MCF 10A (cell line): ENCODE measurements around the gene STAT5A. TPM values are rescaled to one million over a fixed set of nuclear protein-coding genes. Genes with fewer than 3 reads are reported as not detected.
"Not testable (repeated sequence)": the region's sequence is repeated elsewhere in the genome, so short reads cannot be mapped to it uniquely, and the experiment has no call there.

Source experiments
- BruUV-seq: library from RNA; stranded (reverse); fragments of 400-500 nt; replicated peaks from 2 replicates; lab custom pipeline; 2021; lab: Mats Ljungman, UMichigan
- CTCF ChIA-PET: fragments of 300-600 bp; sonication (Branson Sonifier 250); formaldehyde crosslinking; extraction: SDS; loops from one replicate; lab custom pipeline; 2021; ENCODE audit warnings: antibody characterized with exemption, inconsistent platforms; lab: Yijun Ruan, JAX
- POLR2A ChIA-PET: fragments of 300-600, 350-650 bp; sonication (Branson Sonifier 250); formaldehyde crosslinking; extraction: SDS; loops from one replicate; lab custom pipeline; 2020; ENCODE audit warnings: antibody characterized with exemption, inconsistent platforms; lab: Yijun Ruan, JAX
- DNase-seq: peaks from one replicate; pipeline ENCODE4 v3.0.0-alpha.2; 2018; ENCODE audit not compliant: unreplicated experiment
- H3K27ac Mint-ChIP-seq: one replicate; pipeline ENCODE4 v1.8.0; 2022; ENCODE audit warnings: mild to moderate bottlenecking, low read depth, mixed read lengths; ENCODE audit not compliant: unreplicated experiment
- H3K27me3 Mint-ChIP-seq: one replicate; pipeline ENCODE4 v1.8.0; 2022; ENCODE audit warnings: mixed read lengths; ENCODE audit not compliant: insufficient read depth, unreplicated experiment
- H3K36me3 Mint-ChIP-seq: one replicate; pipeline ENCODE4 v1.8.0; 2022; ENCODE audit warnings: mild to moderate bottlenecking, moderate library complexity, mixed read lengths; ENCODE audit not compliant: insufficient read depth, unreplicated experiment
- H3K4me1 Mint-ChIP-seq: one replicate; pipeline ENCODE4 v1.8.0; 2022; ENCODE audit warnings: mixed read lengths; ENCODE audit not compliant: insufficient read depth, unreplicated experiment
- H3K4me3 Mint-ChIP-seq: one replicate; pipeline ENCODE4 v1.8.0; 2022; ENCODE audit warnings: mild to moderate bottlenecking, moderate library complexity, mixed read lengths; ENCODE audit not compliant: unreplicated experiment
- H3K9me3 Mint-ChIP-seq: one replicate; pipeline ENCODE4 v1.8.0; 2022; ENCODE audit warnings: mixed read lengths; ENCODE audit not compliant: unreplicated experiment
- intact Hi-C: fragments of 100-400 bp; cut with micrococcal nuclease; formaldehyde crosslinking; loops from 2 replicates; pipeline ENCODE4 v1.14.1; 2022
- total RNA-seq: library from RNA; stranded (reverse); gene quantifications from 2 replicates; pipeline ENCODE4 v1.2.3, GENCODE V29; 2022
- TF ChIP-seq, protein P1 (sequence below): fragments of 200-600 bp; IDR thresholded peaks from one replicate; pipeline ENCODE4 v1.8.0; 2022; ENCODE audit warnings: antibody characterized with exemption, mild to moderate bottlenecking; ENCODE audit not compliant: unreplicated experiment

Gene STAT5A
- total RNA-seq, 1 experiment from 2014 or later = 1.0 TPM

DNA sequence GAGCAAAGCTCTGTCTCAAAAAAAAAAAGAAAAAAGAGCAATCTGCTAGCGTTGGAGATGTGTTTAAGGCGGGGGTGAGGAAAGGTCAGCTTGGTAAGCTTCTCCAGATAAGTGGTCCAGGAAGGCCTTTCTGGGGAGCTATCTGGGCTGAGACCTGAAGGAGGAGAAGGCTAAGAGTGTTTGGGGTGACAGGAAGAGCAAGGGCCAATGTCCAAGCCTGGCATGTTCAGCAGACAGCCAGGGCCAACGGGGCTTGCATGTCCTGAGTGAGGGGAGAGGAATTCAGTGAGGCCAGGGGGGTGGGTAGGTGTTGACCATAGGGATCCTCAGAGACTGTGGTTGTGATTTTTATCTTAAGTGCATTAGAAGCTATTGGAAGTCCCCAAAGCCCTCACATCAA lies 15.4 kb downstream of the STAT5A start:
- H3K27ac Mint-ChIP-seq = no peak overlapping the region
- no TSS peak for BruUV-seq
- ChIA-PET POLR2A (no interaction called here), CTCF (interaction anchor here (0.5 to 0.7 kb wide), 2 partner anchors 163 to 529 kb away, joined by 3 to 4 read pairs; partner anchors contain the start of gene PSME3)
- H3K4me1 Mint-ChIP-seq = no peaks in the 10 kb centered on the region
- no peak overlapping the region for H3K4me3 Mint-ChIP-seq
- no peaks in the 10 kb centered on the region for H3K9me3 Mint-ChIP-seq
- H3K27me3 Mint-ChIP-seq = peaks cover 10% of the 10 kb centered on the region
- no peak for DNase-seq
- H3K36me3 Mint-ChIP-seq = peaks cover 4% of the 10 kb centered on the region
- intact Hi-C loops = no loop called here
- TF ChIP-seq, protein P1, sequence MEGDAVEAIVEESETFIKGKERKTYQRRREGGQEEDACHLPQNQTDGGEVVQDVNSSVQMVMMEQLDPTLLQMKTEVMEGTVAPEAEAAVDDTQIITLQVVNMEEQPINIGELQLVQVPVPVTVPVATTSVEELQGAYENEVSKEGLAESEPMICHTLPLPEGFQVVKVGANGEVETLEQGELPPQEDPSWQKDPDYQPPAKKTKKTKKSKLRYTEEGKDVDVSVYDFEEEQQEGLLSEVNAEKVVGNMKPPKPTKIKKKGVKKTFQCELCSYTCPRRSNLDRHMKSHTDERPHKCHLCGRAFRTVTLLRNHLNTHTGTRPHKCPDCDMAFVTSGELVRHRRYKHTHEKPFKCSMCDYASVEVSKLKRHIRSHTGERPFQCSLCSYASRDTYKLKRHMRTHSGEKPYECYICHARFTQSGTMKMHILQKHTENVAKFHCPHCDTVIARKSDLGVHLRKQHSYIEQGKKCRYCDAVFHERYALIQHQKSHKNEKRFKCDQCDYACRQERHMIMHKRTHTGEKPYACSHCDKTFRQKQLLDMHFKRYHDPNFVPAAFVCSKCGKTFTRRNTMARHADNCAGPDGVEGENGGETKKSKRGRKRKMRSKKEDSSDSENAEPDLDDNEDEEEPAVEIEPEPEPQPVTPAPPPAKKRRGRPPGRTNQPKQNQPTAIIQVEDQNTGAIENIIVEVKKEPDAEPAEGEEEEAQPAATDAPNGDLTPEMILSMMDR = no peak

DNA sequence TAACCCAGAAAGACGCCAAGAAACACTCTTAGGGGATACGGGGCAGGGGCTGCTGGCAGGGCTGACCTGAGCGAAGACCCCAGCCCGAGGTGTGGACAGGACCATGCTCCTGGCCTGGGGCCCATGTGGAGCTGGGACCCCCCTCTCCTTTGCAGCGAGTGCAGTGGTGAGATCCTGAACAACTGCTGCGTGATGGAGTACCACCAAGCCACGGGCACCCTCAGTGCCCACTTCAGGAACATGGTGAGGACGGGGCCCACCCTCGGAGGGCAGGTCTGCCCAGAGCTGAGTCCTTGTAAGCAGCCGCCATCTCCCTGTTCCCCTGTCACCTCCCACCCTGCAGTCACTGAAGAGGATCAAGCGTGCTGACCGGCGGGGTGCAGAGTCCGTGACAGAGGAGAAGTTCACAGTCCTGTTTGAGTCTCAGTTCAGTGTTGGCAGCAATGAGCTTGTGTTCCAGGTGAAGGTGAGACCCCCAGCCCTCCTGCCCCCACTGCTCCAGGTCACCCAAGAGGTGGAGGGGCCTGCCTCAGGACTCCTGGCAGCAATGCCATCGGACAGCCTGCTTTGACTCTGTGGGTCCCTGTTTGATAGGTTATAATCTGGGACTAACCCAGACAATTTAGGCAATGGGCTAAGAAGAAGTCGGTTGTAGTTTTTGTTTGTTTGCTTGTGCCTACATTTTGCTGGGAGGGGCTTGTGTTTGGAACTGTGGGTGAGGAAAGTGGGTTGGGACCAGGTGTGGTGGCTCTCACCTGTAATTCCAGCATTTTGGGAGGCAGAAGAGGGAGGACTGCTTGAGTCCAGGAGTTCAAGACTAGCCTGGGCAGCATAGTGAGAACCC lies 16.1 kb downstream of the STAT5A start:
- no peak overlapping the region for H3K4me3 Mint-ChIP-seq
- H3K36me3 Mint-ChIP-seq = peaks cover 4% of the 10 kb centered on the region
- peaks cover 10% of the 10 kb centered on the region for H3K27me3 Mint-ChIP-seq
- BruUV-seq = no TSS peak
- no peak for DNase-seq
- intact Hi-C loops = no loop called here
- POLR2A ChIA-PET = no interaction called here
- H3K27ac Mint-ChIP-seq = no peak overlapping the region
- TF ChIP-seq, protein P1 = no peak
- no peaks in the 10 kb centered on the region for H3K4me1 Mint-ChIP-seq
- H3K9me3 Mint-ChIP-seq = no peaks in the 10 kb centered on the region
- CTCF ChIA-PET = interaction anchor here (0.5 kb wide), 1 partner anchor 529 kb away, joined by 3 read pairs; the partner anchor contains the start of gene PSME3

DNA sequence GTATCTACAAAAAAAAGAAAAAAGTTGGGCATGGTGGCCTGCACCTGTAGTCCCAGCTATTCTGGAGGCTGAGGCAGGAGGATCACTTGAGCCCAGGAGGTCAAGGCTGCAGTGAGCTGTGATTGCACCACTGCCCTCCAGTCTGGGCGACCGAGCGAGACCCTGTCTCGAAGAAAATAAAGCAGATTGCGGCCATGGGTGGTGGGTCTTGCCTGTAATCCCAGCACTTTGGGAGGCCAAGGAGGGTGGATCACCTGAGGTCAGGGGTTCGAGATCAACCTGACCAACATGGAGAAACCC lies 16.7 kb downstream of the STAT5A start:
- DNase-seq, H3K4me1 Mint-ChIP-seq, H3K9me3 Mint-ChIP-seq, intact Hi-C loops, H3K4me3 Mint-ChIP-seq, H3K27ac Mint-ChIP-seq, H3K36me3 Mint-ChIP-seq, POLR2A ChIA-PET, BruUV-seq, CTCF ChIA-PET: not testable (repeated sequence)
- peaks cover 10% of the 10 kb centered on the region for H3K27me3 Mint-ChIP-seq

DNA sequence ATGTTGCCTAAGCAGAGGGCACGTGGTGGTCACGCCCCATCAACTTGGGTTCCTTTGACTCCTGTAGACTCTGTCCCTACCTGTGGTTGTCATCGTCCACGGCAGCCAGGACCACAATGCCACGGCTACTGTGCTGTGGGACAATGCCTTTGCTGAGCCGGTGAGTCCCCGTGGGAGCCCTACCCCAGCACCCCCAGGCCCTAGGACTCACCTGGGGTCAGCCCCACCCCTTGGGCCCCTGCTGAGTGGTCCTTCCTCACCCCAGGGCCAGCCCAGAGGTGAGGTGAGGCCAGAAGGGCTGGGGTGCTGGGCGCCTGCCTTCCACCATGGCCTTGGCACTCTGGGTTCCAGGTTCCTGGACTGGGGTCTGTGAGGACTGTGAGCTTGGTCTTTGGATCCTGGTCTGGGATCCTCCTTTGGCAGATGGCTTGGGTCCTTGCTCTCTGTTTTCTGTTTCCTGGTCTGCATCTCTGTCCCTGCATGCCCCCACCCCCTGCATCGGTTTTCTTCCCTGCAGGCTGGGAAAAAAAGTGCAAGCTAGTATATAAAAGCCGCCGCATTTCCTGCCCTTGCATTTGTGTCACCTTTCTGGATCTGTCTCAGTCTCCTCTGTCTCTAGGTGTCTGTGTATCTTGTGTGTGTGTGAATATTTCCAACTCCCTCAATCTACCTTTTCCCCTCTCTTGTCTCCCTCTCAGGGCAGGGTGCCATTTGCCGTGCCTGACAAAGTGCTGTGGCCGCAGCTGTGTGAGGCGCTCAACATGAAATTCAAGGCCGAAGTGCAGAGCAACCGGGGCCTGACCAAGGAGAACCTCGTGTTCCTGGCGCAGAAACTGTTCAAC lies 17.5 kb downstream of the STAT5A start:
- intact Hi-C loops = no loop called here
- BruUV-seq = no TSS peak
- Mint-ChIP-seq H3K4me3 (no peak overlapping the region), H3K36me3 (peaks cover 17% of the 10 kb centered on the region), H3K9me3 (no peaks in the 10 kb centered on the region), H3K27me3 (peaks cover 10% of the 10 kb centered on the region), H3K27ac (no peak overlapping the region), H3K4me1 (no peaks in the 10 kb centered on the region)
- CTCF ChIA-PET = interaction anchor here (0.8 kb wide), 1 partner anchor 82 kb away, joined by 3 read pairs; no protein-coding TSS in a partner anchor
- TF ChIP-seq, protein P1 = no peak
- DNase-seq = no peak
- POLR2A ChIA-PET = no interaction called here
